K562 (cell line): Measurements from ENCODE around the gene ZC3H13. TPM values are rescaled to one million over a fixed set of nuclear protein-coding genes. Genes with fewer than 3 reads are reported as not detected.

Experiments
- ATAC-seq: fragments of 200-7000 bp; cut with Tn5 transposase; 3 replicates; pipeline ENCODE4 v1.9.1; 2020; ENCODE audit warnings: moderate library complexity
- BruUV-seq: library from RNA; stranded (reverse); fragments of 400-500 nt; replicated peaks from 2 replicates; lab custom pipeline; 2021; lab: Mats Ljungman, UMichigan
- CTCF ChIA-PET: fragments of 300-600 bp; formaldehyde crosslinking; extraction: SDS; loops from one replicate; lab custom pipeline; 2021; ENCODE audit warnings: low intra/inter-chr PET ratio; lab: Yijun Ruan, JAX
- POLR2A ChIA-PET: fragments of 300-600, 350-650 bp; sonication (Branson Sonifier 250); formaldehyde crosslinking; extraction: SDS; loops from one replicate; lab custom pipeline; 2021; ENCODE audit warnings: antibody characterized with exemption, inconsistent platforms; lab: Yijun Ruan, JAX
- DNase-seq, 4 experiments: peaks; one replicate each; pipeline versions ENCODE4 v3.0.0 to v3.0.0-alpha.2; 2011 to 2018; ENCODE audit warnings: low spot score in 3 of 4, mixed read lengths in 3 of 4; ENCODE audit errors: extremely low read depth in 1 of 4
- FAIRE-seq: peaks from 2 replicates; lab custom pipeline; 2011; peaks lifted over from hg19 to GRCh38; lab: Jason Lieb, UNC
- H2AFZ ChIP-seq: 2 replicates; pipeline ENCODE4 v1.6.0; 2011; ENCODE audit warnings: low read depth, low read length, control low read depth, inconsistent platforms
- H3K27ac ChIP-seq: fragments of 200-600 bp; 3 replicates; pipeline ENCODE4 v1.8.0; 2011; ENCODE audit warnings: low read depth, mild to moderate bottlenecking, control low read depth, inconsistent platforms, low read length, moderate library complexity, mixed read lengths; ENCODE audit errors: extremely low read depth
- H3K27me3 ChIP-seq, 2 experiments: fragments of 300-600 bp in 1 of 2; 2 replicates in 1 of 2; 3 replicates in 1 of 2; pipeline versions ENCODE4 v1.6.0 to v1.8.0; 2011; ENCODE audit warnings: inconsistent platforms in 2 of 2, low read length in 2 of 2, mild to moderate bottlenecking in 1 of 2, mixed read lengths in 1 of 2, moderate library complexity in 1 of 2; ENCODE audit not compliant: control insufficient read depth in 2 of 2, insufficient read depth in 2 of 2
- H3K36me3 ChIP-seq: fragments of 300-600 bp; 3 replicates; pipeline ENCODE4 v1.8.0; 2011; ENCODE audit warnings: mild to moderate bottlenecking, low read length, inconsistent platforms; ENCODE audit not compliant: control insufficient read depth, insufficient read depth
- H3K4me1 ChIP-seq, 2 experiments: fragments of 200-600 bp in 1 of 2; replicated peaks in 1 of 2; 2 replicates in 1 of 2; 3 replicates in 1 of 2; pipeline versions ENCODE4 v1.5.1 to v1.8.0; 2011; ENCODE audit warnings: inconsistent platforms in 2 of 2, low read length in 2 of 2, mild to moderate bottlenecking in 1 of 2, mixed read lengths in 1 of 2, moderate library complexity in 1 of 2; ENCODE audit not compliant: control insufficient read depth in 2 of 2, insufficient read depth in 2 of 2
- H3K4me2 ChIP-seq: 2 replicates; pipeline ENCODE4 v1.6.1; 2011; ENCODE audit warnings: low read length, control low read depth, inconsistent platforms, mixed read lengths; ENCODE audit not compliant: insufficient read depth
- H3K4me3 ChIP-seq: fragments of 200-600 bp; sonication (generic), shearing (Covaris generic); 2 replicates; pipeline ENCODE4 v1.5.1; 2016; ENCODE audit warnings: control low read depth, inconsistent platforms
- H3K79me2 ChIP-seq: fragments of 200-600 bp; 3 replicates; pipeline ENCODE4 v1.8.0; 2011; ENCODE audit warnings: low read length, inconsistent platforms; ENCODE audit not compliant: control insufficient read depth, insufficient read depth
- H3K9ac ChIP-seq, 2 experiments: 2 replicates each; pipeline versions ENCODE4 v1.6.0 to v1.6.1; 2011; ENCODE audit warnings: low read depth in 2 of 2, low read length in 2 of 2, control low read depth in 1 of 2, inconsistent platforms in 1 of 2, mild to moderate bottlenecking in 1 of 2, mixed read lengths in 1 of 2; ENCODE audit not compliant: insufficient read depth in 1 of 2
- H3K9me1 ChIP-seq: one replicate; pipeline ENCODE4 v1.6.0; 2011; ENCODE audit warnings: inconsistent platforms, mild to moderate bottlenecking, low read length, moderate library complexity; ENCODE audit not compliant: control insufficient read depth, insufficient read depth
- H3K9me3 ChIP-seq: replicated peaks from 2 replicates; pipeline ENCODE4 v1.5.1; 2011; ENCODE audit warnings: low read depth, low read length, inconsistent platforms; ENCODE audit not compliant: control insufficient read depth, insufficient read depth
- H4K20me1 ChIP-seq: replicated peaks from 2 replicates; pipeline ENCODE4 v1.6.1; 2011; ENCODE audit warnings: low read length, inconsistent platforms, mixed read lengths; ENCODE audit not compliant: control insufficient read depth, insufficient read depth
- BDP1 ChIP-seq: IDR thresholded peaks from 3 replicates; pipeline ENCODE4 v1.6.1; 2011; ENCODE audit not compliant: insufficient read length, insufficient read depth
- CHD2 ChIP-seq: IDR thresholded peaks from 2 replicates; pipeline ENCODE4 v1.6.1; 2011; ENCODE audit warnings: low read depth, low read length
- E2F6 ChIP-seq, 2 experiments: IDR thresholded peaks; 2 replicates each; pipeline ENCODE4 v1.6.1; 2011; ENCODE audit warnings: borderline replicate concordance in 1 of 2, control low read depth in 1 of 2, low read depth in 1 of 2, low read length in 1 of 2, mild to moderate bottlenecking in 1 of 2, mixed read lengths in 1 of 2, moderate library complexity in 1 of 2; ENCODE audit not compliant: insufficient read depth in 1 of 2, insufficient read length in 1 of 2, poor library complexity in 1 of 2, severe bottlenecking in 1 of 2; ENCODE audit errors: extremely low read depth in 1 of 2
- ERF ChIP-seq: fragments of 450-650 bp; formaldehyde crosslinking; IDR thresholded peaks from 2 replicates; pipeline ENCODE4 v1.4.0; 2020; ENCODE audit warnings: mild to moderate bottlenecking, mixed read lengths
- FOXK1 ChIP-seq: sonication (generic); formaldehyde crosslinking; IDR thresholded peaks from 2 replicates; pipeline ENCODE4 v1.8.0; 2022; ENCODE audit warnings: missing genetic modification reagents, mild to moderate bottlenecking, borderline replicate concordance
- FOXP1 ChIP-seq: sonication (generic); formaldehyde crosslinking; IDR thresholded peaks from 2 replicates; pipeline ENCODE4 v1.8.0; 2022; ENCODE audit warnings: mild to moderate bottlenecking, missing genetic modification reagents
- GABPB1 ChIP-seq: sonication (generic); formaldehyde crosslinking; IDR thresholded peaks from 2 replicates; pipeline ENCODE4 v1.8.0; 2022; ENCODE audit warnings: mild to moderate bottlenecking, missing genetic modification reagents
- GABPB2 ChIP-seq: fragments of 250-450 bp; sonication (Bioruptor Pico); conservative IDR thresholded peaks from 2 replicates; pipeline ENCODE4 v1.5.1; 2021; ENCODE audit warnings: mild to moderate bottlenecking
- GATAD2B ChIP-seq: fragments of 450-650 bp; IDR thresholded peaks from 2 replicates; pipeline ENCODE4 v1.6.1; 2017; ENCODE audit warnings: mild to moderate bottlenecking, borderline replicate concordance
- HDGF ChIP-seq: fragments of 450-650 bp; IDR thresholded peaks from 2 replicates; pipeline ENCODE4 v1.6.1; 2016
- MBD1 ChIP-seq: fragments of 250-450 bp; sonication (Bioruptor Pico); IDR thresholded peaks from 2 replicates; pipeline ENCODE4 v1.8.0; 2022; ENCODE audit warnings: inconsistent platforms
- POLR2A ChIP-seq: fragments of 450-650 bp; conservative IDR thresholded peaks from 2 replicates; pipeline ENCODE4 v1.6.1; 2016
- TARDBP ChIP-seq: fragments of 450-650 bp; IDR thresholded peaks from 2 replicates; pipeline ENCODE4 v1.6.1; 2016
- ZNF316 ChIP-seq: fragments of 450-650 bp; IDR thresholded peaks from 2 replicates; pipeline ENCODE4 v1.6.1; 2016
- ZNF347 ChIP-seq: fragments of 450-650 bp; formaldehyde crosslinking; IDR thresholded peaks from 2 replicates; pipeline ENCODE4 v1.4.0; 2020; ENCODE audit warnings: low read depth, mild to moderate bottlenecking, moderate library complexity
- ZNF583 ChIP-seq: fragments of 250-450 bp; sonication (Bioruptor Pico); IDR thresholded peaks from 2 replicates; pipeline ENCODE4 v1.4.0; 2020
- ZNF764 ChIP-seq: fragments of 250-450 bp; sonication (Bioruptor Pico); IDR thresholded peaks from 2 replicates; pipeline ENCODE4 v1.4.0; 2020; ENCODE audit warnings: low read depth, mild to moderate bottlenecking, moderate library complexity
- ZNF766 ChIP-seq: fragments of 200-800 bp; sonication (Bioruptor generic); conservative IDR thresholded peaks from 2 replicates; pipeline ENCODE4 v1.6.1; 2016; ENCODE audit warnings: missing genetic modification characterization, missing compliant biosample characterization
- WGBS: fragments of 100-300 bp; shearing (Covaris generic); methylation state at CpG from one replicate; pipeline ENCODE4 v1.1.6; 2016; ENCODE audit warnings: low coverage, mixed read lengths; ENCODE audit not compliant: insufficient coverage; ENCODE audit errors: missing lambda C conversion rate; 5-methylcytosine and 5-hydroxymethylcytosine counted together
- in situ Hi-C: fragments of 300-500 bp; cut with MboI; formaldehyde crosslinking; loops from 4 replicates; pipeline ENCODE4 v1.15.0; 2018; ENCODE audit warnings: inconsistent platforms, mixed read lengths
- intact Hi-C: fragments of 100-400 bp; cut with micrococcal nuclease; formaldehyde crosslinking; loops from 2 replicates; pipeline ENCODE4 v1.14.2; 2022
- polyA plus RNA-seq, 8 experiments: library from polyadenylated mRNA; depleted of rRNA in 4 of 8; stranded (reverse) in 5 of 8; unstranded in 3 of 8; fragments of >200 nt; fragmentation: Nextera tagmentation in 2 of 8; fragmentation: Illumina TruSeq in 1 of 8; extraction: Ambion mirVana in 2 of 8; extraction: Trizol in 1 of 8; gene quantifications; 2 replicates each; pipeline versions ENCODE4 v1.2.1 to v1.2.3, GENCODE V29; 2011 to 2014; ENCODE audit warnings: inconsistent platforms in 1 of 8, missing spikeins in 1 of 8
- total RNA-seq, 7 experiments: library from RNA; depleted of rRNA in 6 of 7; stranded (reverse); fragments of >200 nt in 6 of 7; fragmentation: Illumina TruSeq in 2 of 7; extraction: Trizol in 2 of 7; gene quantifications; 2 replicates each; pipeline versions ENCODE4 v1.2.1 to v1.2.3, GENCODE V29; 2011 to 2021; ENCODE audit warnings: low replicate concordance in 1 of 7

ZC3H13 gene
- total and polyA plus RNA-seq, 9 of the 15 experiments (the other 6 are each of a cell fraction or from before 2014, with no cell fraction given), result 4.9 to 27.6 (median 12.1) TPM

- H3K27me3 ChIP-seq, result no peaks in the 10 kb centered on the region
- no peaks in the 10 kb centered on the region for H3K9me1 ChIP-seq
- TF ChIP-seq ZNF583 (CRISPR knock-in tag) (no peak), FOXK1 (CRISPR knock-in tag) (no peak), GABPB2 (CRISPR knock-in tag) (no peak), FOXP1 (CRISPR knock-in tag) (no peak)
- no peaks in the 10 kb centered on the region for H3K79me2 ChIP-seq
- no TSS peak for BruUV-seq
- no peaks in the 10 kb centered on the region; a peak in 1 of 5 replicates for H3K4me1 ChIP-seq
- FAIRE-seq, result no peak
- CTCF ChIA-PET, result no interaction called here
- H4K20me1 ChIP-seq, result no peaks in the 10 kb centered on the region
- no peak for DNase-seq
- no peak for ATAC-seq
- intact Hi-C loops, result no loop called here
- H3K36me3 ChIP-seq, result no peaks in the 10 kb centered on the region
- no peak overlapping the region for H3K27ac ChIP-seq
- H3K4me3 ChIP-seq, result no peak overlapping the region
- H3K4me2 ChIP-seq, result no peak overlapping the region
- no peak overlapping the region for H3K9ac ChIP-seq
- POLR2A ChIA-PET, result no interaction called here
- in situ Hi-C loops, result no loop called here
- no peak overlapping the region for H2AFZ ChIP-seq
- no peaks in the 10 kb centered on the region for H3K9me3 ChIP-seq
- 69% methylated on average over 3 of the region's 3 CpGs for WGBS
These were observed 24.3 kb upstream of the ZC3H13 start for GRCh38 chr13:46076827-46077226.

GRCh38 chr13:46075811-46076210 lies 23.3 kb upstream of the ZC3H13 start:
- Histone ChIP-seq H3K9me1 (no peaks in the 10 kb centered on the region), H2AFZ (no peak overlapping the region), H4K20me1 (no peaks in the 10 kb centered on the region), H3K9me3 (no peaks in the 10 kb centered on the region), H3K9ac (no peak overlapping the region), H3K4me3 (no peak overlapping the region), H3K27me3 (no peaks in the 10 kb centered on the region), H3K4me1 (no peaks in the 10 kb centered on the region; a peak in 1 of 5 replicates), H3K79me2 (no peaks in the 10 kb centered on the region), H3K36me3 (no peaks in the 10 kb centered on the region), H3K27ac (no peak overlapping the region), H3K4me2 (no peak overlapping the region)
- DNase-seq, result no peak
- intact Hi-C loops, result no loop called here
- no peak for ATAC-seq
- WGBS, result 100% methylated on average over 1 of the region's 1 CpG
- in situ Hi-C loops, result no loop called here
- no TSS peak for BruUV-seq
- no peak for FAIRE-seq
- CTCF ChIA-PET, result no interaction called here
- POLR2A ChIA-PET, result no interaction called here
- TF ChIP-seq CHD2, result no peak
- TF ChIP-seq HDGF, result no peak
- no peak for TF ChIP-seq TARDBP
- no peak for TF ChIP-seq MBD1
- TF ChIP-seq ZNF316, result no peak
- no peak for TF ChIP-seq BDP1
- no peak for TF ChIP-seq ERF (CRISPR knock-in tag)
- TF ChIP-seq POLR2A, result no peak
- TF ChIP-seq ZNF764 (CRISPR knock-in tag), result no peak
- TF ChIP-seq GATAD2B, result no peak
- no peak for TF ChIP-seq ZNF347 (CRISPR knock-in tag)
- TF ChIP-seq E2F6 (IDR thresholded peaks at IDR 0.05; ENCODE audit: borderline replicate concordance in 1 of 2, extremely low read depth in 1 of 2, insufficient read depth in 1 of 2, insufficient read length in 1 of 2, low read depth in 1 of 2, low read length in 1 of 2, poor library complexity in 1 of 2, severe bottlenecking in 1 of 2), result no peak
- no peak for TF ChIP-seq ZNF766
- no peak for TF ChIP-seq GABPB1 (CRISPR knock-in tag)
